HG02981 (cell line): Measurements from ENCODE around the gene SLC6A17.

Experiments
- ATAC-seq: cut with Tn5 transposase; IDR thresholded peaks from one replicate; pipeline ENCODE4 v1.9.1; 2021; ENCODE audit warnings: mild to moderate bottlenecking, moderate library complexity; ENCODE audit not compliant: unreplicated experiment

Gene SLC6A17

GRCh38 chr1:110218137-110218536 lies 67.8 kb downstream of the SLC6A17 start:
- no peak for ATAC-seq

GRCh38 chr1:110218739-110219138 lies 68.4 kb downstream of the SLC6A17 start:
- ATAC-seq = no peak

GRCh38 chr1:110220324-110220723 lies 70.0 kb downstream of the SLC6A17 start:
- no peak for ATAC-seq

GRCh38 chr1:110221119-110221518 lies 70.8 kb downstream of the SLC6A17 start:
- no peak for ATAC-seq

- no peak for ATAC-seq
Observed at GRCh38 chr1:110223127-110223526, 72.8 kb downstream of the SLC6A17 start.

- ATAC-seq = no peak
Observed at GRCh38 chr1:110223581-110223980, 73.3 kb downstream of the SLC6A17 start.

- ATAC-seq = no peak
Observed at GRCh38 chr1:110224240-110224995, 74.1 kb downstream of the SLC6A17 start.

GRCh38 chr1:110225212-110225611 lies 74.9 kb downstream of the SLC6A17 start:
- no peak for ATAC-seq

- ATAC-seq = no peak
Observed at GRCh38 chr1:110225756-110226404, 75.6 kb downstream of the SLC6A17 start.

- ATAC-seq = no peak
Observed at GRCh38 chr1:110227774-110228173, 77.5 kb downstream of the SLC6A17 start.

GRCh38 chr1:110228381-110228780 lies 78.1 kb downstream of the SLC6A17 start:
- ATAC-seq = no peak

- ATAC-seq = no peak
Observed at GRCh38 chr1:110228869-110229268, 78.6 kb downstream of the SLC6A17 start.

GRCh38 chr1:110229348-110230001 lies 79.2 kb downstream of the SLC6A17 start:
- ATAC-seq = no peak

GRCh38 chr1:110230381-110231199 lies 80.3 kb downstream of the SLC6A17 start:
- no peak for ATAC-seq

GRCh38 chr1:110233861-110234260 lies 83.6 kb downstream of the SLC6A17 start:
- ATAC-seq = no peak

GRCh38 chr1:110234691-110235090 lies 84.4 kb downstream of the SLC6A17 start:
- ATAC-seq = no peak

- ATAC-seq = no peak
Observed at GRCh38 chr1:110235181-110235833, 85.0 kb downstream of the SLC6A17 start.

GRCh38 chr1:110235834-110236682 lies 85.8 kb downstream of the SLC6A17 start:
- no peak for ATAC-seq

GRCh38 chr1:110237386-110238152 lies 87.3 kb downstream of the SLC6A17 start:
- no peak for ATAC-seq
